Skeletal muscle satellite cell (primary cell): ENCODE data around the gene KCNG1.

Experiments
- H3K27me3 ChIP-seq: 2 replicates; pipeline ENCODE4 v1.7.0; 2013; ENCODE audit warnings: low read length; ENCODE audit not compliant: control insufficient read depth, insufficient read depth
- H3K36me3 ChIP-seq: 2 replicates; pipeline ENCODE4 v1.7.0; 2013; ENCODE audit warnings: mild to moderate bottlenecking, control low read depth, low read length; ENCODE audit not compliant: insufficient read depth
- H3K4me1 ChIP-seq: 2 replicates; pipeline ENCODE4 v1.7.0; 2013; ENCODE audit warnings: low read length; ENCODE audit not compliant: control insufficient read depth, insufficient read depth
- H3K4me2 ChIP-seq: 2 replicates; pipeline ENCODE4 v1.7.0; 2013; ENCODE audit warnings: mild to moderate bottlenecking, low read length
- H3K4me3 ChIP-seq: 2 replicates; pipeline ENCODE4 v1.7.0; 2013; ENCODE audit warnings: low read length
- H3K9ac ChIP-seq: 2 replicates; pipeline ENCODE4 v1.7.0; 2013; ENCODE audit warnings: mild to moderate bottlenecking, low read depth, low read length, moderate library complexity
- H3K9me3 ChIP-seq: replicated peaks from 2 replicates; pipeline ENCODE4 v1.7.0; 2013; ENCODE audit warnings: mild to moderate bottlenecking, control low read depth, low read length

Gene KCNG1

DNA sequence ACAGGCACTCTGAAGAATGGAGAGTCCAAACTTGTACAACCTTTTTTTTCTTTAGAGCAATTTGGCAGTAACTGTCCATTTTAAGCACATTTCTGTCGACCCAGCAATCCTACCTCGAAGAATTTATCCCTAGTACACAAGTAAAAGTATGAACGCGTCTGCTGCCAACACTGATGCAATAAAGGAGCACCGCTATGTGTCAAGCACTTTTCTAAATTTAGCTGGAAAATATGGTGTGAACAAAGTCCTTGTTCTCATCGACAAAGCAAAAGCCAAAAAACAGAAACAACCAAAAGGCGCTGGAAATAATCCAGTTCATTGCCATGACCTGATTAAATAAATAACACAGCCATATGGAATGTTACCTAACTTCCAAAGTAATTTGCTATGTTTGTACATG, 65.6 kb downstream of the KCNG1 start:
- peaks cover 25% of the 10 kb centered on the region for H3K4me1 ChIP-seq
- peaks cover 33% of the 10 kb centered on the region for H3K36me3 ChIP-seq
- no peaks in the 10 kb centered on the region for H3K27me3 ChIP-seq
- H3K9me3 ChIP-seq, result no peaks in the 10 kb centered on the region
- peak overlapping the region; percentile 100 for H3K4me2 ChIP-seq
- H3K9ac ChIP-seq, result peak overlapping the region; percentile 99
- peak overlapping the region; percentile 95 for H3K4me3 ChIP-seq

DNA sequence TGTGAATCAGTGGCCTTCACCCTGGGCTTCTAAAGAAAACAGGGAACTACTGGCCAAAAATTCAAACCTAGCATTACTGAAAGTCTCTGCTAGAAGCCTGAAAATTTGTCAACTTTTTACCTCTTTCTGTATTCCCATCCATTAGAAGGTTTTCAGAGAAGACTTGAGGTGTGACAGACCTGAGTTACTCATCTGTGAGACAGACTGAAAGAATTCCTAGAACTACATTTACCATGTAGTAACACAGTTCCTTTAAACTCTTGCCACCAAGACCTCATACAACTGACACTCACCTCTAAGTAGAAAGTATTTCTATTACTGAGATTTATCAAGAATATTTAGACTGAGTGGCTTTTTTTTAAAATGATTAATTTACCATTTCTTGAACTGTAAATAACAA, 69.1 kb downstream of the KCNG1 start:
- no peak overlapping the region for H3K9ac ChIP-seq
- H3K4me3 ChIP-seq, result no peak overlapping the region
- H3K27me3 ChIP-seq, result no peaks in the 10 kb centered on the region
- H3K9me3 ChIP-seq, result no peaks in the 10 kb centered on the region
- no peak overlapping the region for H3K4me2 ChIP-seq
- peaks cover 13% of the 10 kb centered on the region for H3K4me1 ChIP-seq
- H3K36me3 ChIP-seq, result peaks cover 46% of the 10 kb centered on the region
